HCT116 (cell line): ENCODE measurements around the gene ARL14. TPM values are rescaled to one million over a fixed set of nuclear protein-coding genes. Genes with fewer than 3 reads are reported as not detected.

Source experiments
- ATAC-seq: fragments of 200-7000 bp; cut with Tn5 transposase; 2 replicates; pipeline ENCODE4 v1.9.1; 2020; ENCODE audit warnings: mild to moderate bottlenecking, moderate library complexity
- BruUV-seq: library from RNA; stranded (reverse); fragments of 400-500 nt; replicated peaks from 2 replicates; lab custom pipeline; 2021; lab: Mats Ljungman, UMichigan
- CTCF ChIA-PET: fragments of 300-600 bp; sonication (Branson Sonifier 250); formaldehyde crosslinking; loops from one replicate; lab custom pipeline; 2021; ENCODE audit warnings: antibody characterized with exemption; lab: Charles Lee
- POLR2A ChIA-PET: fragments of 300-600, 350-600 bp; sonication (Branson Sonifier 250); formaldehyde crosslinking; loops from one replicate; lab custom pipeline; 2021; ENCODE audit warnings: antibody characterized with exemption; lab: Charles Lee
- RAD21 ChIA-PET, 2 experiments: fragments of 300-600 bp; sonication (Branson Sonifier 250); formaldehyde crosslinking; loops; one replicate each; lab custom pipeline; 2023; ENCODE audit warnings: low total read pairs in 2 of 2; ENCODE audit not compliant: uncharacterized antibody in 2 of 2, unreplicated experiment in 2 of 2, low non-redundant PET in 1 of 2; lab: Charles Lee
- DNase-seq: peaks from one replicate; pipeline ENCODE4 v3.0.0-alpha.2; 2010; ENCODE audit warnings: low read depth, low spot score
- H2AFZ ChIP-seq: fragments of 200-600 bp; shearing (Covaris generic), sonication (generic); 2 replicates; pipeline ENCODE4 v1.6.1; 2017; ENCODE audit warnings: low read depth, mixed run types, mixed read lengths, antibody characterized with exemption, low read length; ENCODE audit not compliant: poor library complexity, severe bottlenecking
- H3K27ac ChIP-seq: 2 replicates; pipeline ENCODE4 v1.5.1; 2012; ENCODE audit warnings: low read depth, low read length
- H3K27me3 ChIP-seq: fragments of 200-600 bp; sonication (generic); 2 replicates; pipeline ENCODE4 v1.6.1; 2016; ENCODE audit warnings: mixed run types, low read length, mixed read lengths; ENCODE audit not compliant: insufficient read depth
- H3K36me3 ChIP-seq, 2 experiments: fragments of 200-500 bp in 1 of 2; fragments of 200-600 bp in 1 of 2; sonication (Bioruptor generic) in 1 of 2; sonication (generic) in 1 of 2; 2 replicates each; pipeline versions ENCODE4 v1.5.1 to v1.6.1; 2014 to 2016; ENCODE audit warnings: low read length in 2 of 2, inconsistent platforms in 1 of 2, mixed read lengths in 1 of 2, mixed run types in 1 of 2; ENCODE audit not compliant: insufficient read depth in 2 of 2, control insufficient read depth in 1 of 2
- H3K4me1 ChIP-seq, 2 experiments: fragments of 200-600 bp in 1 of 2; sonication (generic) in 1 of 2; 2 replicates each; pipeline versions ENCODE4 v1.5.1 to v1.6.1; 2012 to 2017; ENCODE audit warnings: low read length in 2 of 2, inconsistent platforms in 1 of 2, mild to moderate bottlenecking in 1 of 2, mixed read lengths in 1 of 2, mixed run types in 1 of 2, moderate library complexity in 1 of 2; ENCODE audit not compliant: insufficient read depth in 2 of 2, control insufficient read depth in 1 of 2
- H3K4me2 ChIP-seq: fragments of 200-600 bp; sonication (generic); 2 replicates; pipeline ENCODE4 v1.6.1; 2017; ENCODE audit warnings: mixed run types, low read length, mixed read lengths
- H3K4me3 ChIP-seq, 2 experiments: fragments of 200-600 bp in 1 of 2; sonication (generic) in 1 of 2; replicated peaks in 1 of 2; 2 replicates each; pipeline ENCODE4 v1.5.1; 2011 to 2016; ENCODE audit warnings: low read length in 2 of 2, control low read depth in 1 of 2, low read depth in 1 of 2, mild to moderate bottlenecking in 1 of 2, mixed read lengths in 1 of 2, mixed run types in 1 of 2
- H3K79me2 ChIP-seq: fragments of 200-600 bp; sonication (generic); 2 replicates; pipeline ENCODE4 v1.6.1; 2017; ENCODE audit warnings: mild to moderate bottlenecking, mixed run types, low read length, moderate library complexity, mixed read lengths; ENCODE audit not compliant: insufficient read depth
- H3K9ac ChIP-seq: fragments of 200-600 bp; sonication (generic); 2 replicates; pipeline ENCODE4 v1.6.1; 2016; ENCODE audit warnings: low read length, mixed read lengths
- H3K9me2 ChIP-seq: fragments of 200-600 bp; sonication (generic), shearing (Covaris generic); 2 replicates; pipeline ENCODE4 v1.6.1; 2017; ENCODE audit warnings: mixed run types, mild to moderate bottlenecking, moderate library complexity; ENCODE audit not compliant: insufficient read depth
- H3K9me3 ChIP-seq, 2 experiments: fragments of 200-500 bp in 1 of 2; fragments of 200-600 bp in 1 of 2; sonication (Bioruptor generic) in 1 of 2; sonication (generic) in 1 of 2; 2 replicates each; pipeline ENCODE4 v1.6.1; 2014 to 2017; ENCODE audit warnings: low read length in 2 of 2, mixed read lengths in 2 of 2, inconsistent platforms in 1 of 2, low read depth in 1 of 2, mild to moderate bottlenecking in 1 of 2, mixed run types in 1 of 2, moderate library complexity in 1 of 2; ENCODE audit not compliant: control insufficient read depth in 1 of 2, insufficient read depth in 1 of 2
- H4K20me1 ChIP-seq: fragments of 200-600 bp; sonication (generic), shearing (Covaris generic); 2 replicates; pipeline ENCODE4 v1.6.1; 2017; ENCODE audit warnings: mixed run types, mild to moderate bottlenecking, moderate library complexity; ENCODE audit not compliant: insufficient read depth
- CBX3 ChIP-seq: IDR thresholded peaks from 2 replicates; pipeline ENCODE4 v1.6.1; 2012; ENCODE audit warnings: low read depth
- CEBPB ChIP-seq: IDR thresholded peaks from 2 replicates; pipeline ENCODE4 v1.6.1; 2012; ENCODE audit warnings: low read depth
- EGR1 ChIP-seq: IDR thresholded peaks from 2 replicates; pipeline ENCODE4 v1.6.1; 2012; ENCODE audit warnings: low read depth
- ELF1 ChIP-seq: IDR thresholded peaks from 2 replicates; pipeline ENCODE4 v1.6.1; 2012; ENCODE audit warnings: low read depth, borderline replicate concordance
- EZH2 ChIP-seq: fragments of 200-600 bp; sonication (generic); IDR thresholded peaks from 2 replicates; pipeline ENCODE4 v1.6.1; 2017; ENCODE audit warnings: antibody characterized with exemption, mixed run types
- EZH2phosphoT487 ChIP-seq: fragments of 200-600 bp; IDR thresholded peaks from 2 replicates; pipeline ENCODE4 v1.6.1; 2018; ENCODE audit warnings: antibody characterized with exemption, borderline replicate concordance
- JUND ChIP-seq: IDR thresholded peaks from 2 replicates; pipeline ENCODE4 v1.6.1; 2012
- MAX ChIP-seq: IDR thresholded peaks from 2 replicates; pipeline ENCODE4 v1.6.1; 2012
- POLR2A ChIP-seq: IDR thresholded peaks from 2 replicates; pipeline ENCODE4 v1.7.0; 2011; ENCODE audit warnings: borderline replicate concordance; ENCODE audit not compliant: insufficient read depth, insufficient read length; ENCODE audit errors: extremely low read depth
- POLR2AphosphoS5 ChIP-seq: IDR thresholded peaks from 2 replicates; pipeline ENCODE4 v1.6.1; 2011; ENCODE audit warnings: mild to moderate bottlenecking, low read depth, low read length, moderate library complexity
- SP1 ChIP-seq: IDR thresholded peaks from 2 replicates; pipeline ENCODE4 v1.6.1; 2012; ENCODE audit warnings: low read depth
- SRF ChIP-seq: IDR thresholded peaks from 2 replicates; pipeline ENCODE4 v1.6.1; 2012; ENCODE audit warnings: low read depth
- YY1 ChIP-seq: IDR thresholded peaks from 2 replicates; pipeline ENCODE4 v1.6.1; 2011; ENCODE audit warnings: low read length, low read depth, moderate library complexity, mild to moderate bottlenecking; ENCODE audit not compliant: insufficient replicate concordance; ENCODE audit errors: extremely low read depth
- ZBTB33 ChIP-seq: IDR thresholded peaks from 2 replicates; pipeline ENCODE4 v1.6.1; 2011; ENCODE audit warnings: mild to moderate bottlenecking, low read length, moderate library complexity; ENCODE audit not compliant: insufficient replicate concordance; ENCODE audit errors: extremely low read depth
- ZFX ChIP-seq: fragments of 450-650 bp; IDR thresholded peaks from 2 replicates; pipeline ENCODE4 v1.6.1; 2017
- ZNF274 ChIP-seq: fragments of 200-500 bp; sonication (Bioruptor generic); IDR thresholded peaks from 2 replicates; pipeline ENCODE4 v1.6.1; 2014; ENCODE audit warnings: mild to moderate bottlenecking, low read depth, low read length, inconsistent platforms
- intact Hi-C: fragments of 100-400 bp; cut with micrococcal nuclease; formaldehyde crosslinking; loops from 2 replicates; pipeline ENCODE4 v1.10.0; 2022
- total RNA-seq: library from RNA; stranded (reverse); gene quantifications from one replicate; pipeline ENCODE4 v1.2.1, GENCODE V29; 2021; ENCODE audit not compliant: unreplicated experiment
- TF ChIP-seq, protein P1 (sequence below): IDR thresholded peaks from 2 replicates; pipeline ENCODE4 v1.6.1; 2012

ARL14 gene
- total RNA-seq, 1 experiment from 2014 or later: 0.42 TPM

- no TSS peak for BruUV-seq
- Histone ChIP-seq H3K27ac (no peak overlapping the region), H2AFZ (peak overlapping the region; percentile 48), H3K9me2 (no peaks in the 10 kb centered on the region)
- intact Hi-C loops: loop anchor here (5.0 kb wide), 1 partner anchor 99 kb away; the partner anchor contains the start of gene KPNA4
- TF ChIP-seq CBX3 (no peak), JUND (peak; percentile 21; the same call in 1 of the 2 replicates), CEBPB (peak; percentile 43)
- TF ChIP-seq, all 23 proteins: peak for 2
- no peaks in the 10 kb centered on the region for H3K9me3 ChIP-seq
- peaks cover 25 to 33% of the 10 kb centered on the region in 2 experiments for H3K4me1 ChIP-seq
- H3K4me3 ChIP-seq: no peak overlapping the region
- no peaks in the 10 kb centered on the region for H4K20me1 ChIP-seq
- H3K9ac ChIP-seq: no peak overlapping the region
- no peak for ATAC-seq
- H3K27me3 ChIP-seq: no peaks in the 10 kb centered on the region
- DNase-seq: no peak
- H3K36me3 ChIP-seq: no peaks in the 10 kb centered on the region
- POLR2A ChIA-PET: no interaction called here
- CTCF ChIA-PET: interaction anchor here (1.0 kb wide), 1 partner anchor 13 kb away, joined by 3 read pairs; no protein-coding TSS in a partner anchor
- RAD21 ChIA-PET: no interaction called here
- peak overlapping the region; percentile 49 for H3K4me2 ChIP-seq
- no peaks in the 10 kb centered on the region for H3K79me2 ChIP-seq
Observed at GRCh38 chr3:160665784-160666526, 11.0 kb upstream of the ARL14 start.

- Histone ChIP-seq H3K4me2 (peak overlapping the region; percentile 49), H3K27ac (peak overlapping the region; percentile 12; the same call in 1 of the 2 replicates), H3K4me3 (peak overlapping the region in 1 of 2 experiments; percentile 1; a peak in 1 of 4 replicates), H4K20me1 (no peaks in the 10 kb centered on the region), H3K9ac (no peak overlapping the region), H3K27me3 (no peaks in the 10 kb centered on the region), H2AFZ (no peak overlapping the region), H3K4me1 (peaks cover 25 to 33% of the 10 kb centered on the region in 2 experiments), H3K9me2 (no peaks in the 10 kb centered on the region), H3K9me3 (no peaks in the 10 kb centered on the region), H3K36me3 (no peaks in the 10 kb centered on the region), H3K79me2 (no peaks in the 10 kb centered on the region)
- DNase-seq (peak; percentile 91), ATAC-seq (peak; percentile 93)
- POLR2A ChIA-PET: interaction anchor here (1.0 kb wide), 1 partner anchor 11 kb away, joined by 4 read pairs; no protein-coding TSS in a partner anchor
- BruUV-seq: no TSS peak
- intact Hi-C loops: loop anchor here (5.0 kb wide), 1 partner anchor 100 kb away; the partner anchor contains the start of gene KPNA4
- CTCF ChIA-PET: no interaction called here
- RAD21 ChIA-PET: no interaction called here
- TF ChIP-seq CEBPB (peak; percentile 64), ELF1 (no peak), EZH2 (no peak), ZFX (no peak), MAX (peak; percentile 43), POLR2AphosphoS5 (peak; percentile 46; the same call in 1 of the 2 replicates), YY1 (peak; percentile 43), EZH2phosphoT487 (no peak), SRF (peak; percentile 75), ZBTB33 (no peak), POLR2A (no peak), ZNF274 (no peak), EGR1 (no peak), SP1 (peak; percentile 91)
- TF ChIP-seq, protein P1, sequence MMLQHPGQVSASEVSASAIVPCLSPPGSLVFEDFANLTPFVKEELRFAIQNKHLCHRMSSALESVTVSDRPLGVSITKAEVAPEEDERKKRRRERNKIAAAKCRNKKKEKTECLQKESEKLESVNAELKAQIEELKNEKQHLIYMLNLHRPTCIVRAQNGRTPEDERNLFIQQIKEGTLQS: no peak; the same call in 1 of the 2 replicates
Observed at GRCh38 chr3:160667452-160667851, 9.5 kb upstream of the ARL14 start.
